CD14-positive monocyte (primary cell): ENCODE results near the gene LRRTM1. TPM values are rescaled to one million over a fixed set of nuclear protein-coding genes. Genes with fewer than 3 reads are reported as not detected.

Experiments used
- DNase-seq, 3 donors: peaks; one replicate each; pipeline ENCODE4 v3.0.0-alpha.2; 2011 to 2022
- H2AFZ ChIP-seq: 2 replicates; pipeline ENCODE4 v1.6.0; 2012; ENCODE audit warnings: mild to moderate bottlenecking, low read depth, low read length, inconsistent platforms; ENCODE audit not compliant: insufficient read depth, poor library complexity, severe bottlenecking
- H3K27ac ChIP-seq, 2 donors: 1 replicate in 1 of 2; 2 replicates in 1 of 2; pipeline ENCODE4 v1.5.1; 2012 to 2013; ENCODE audit warnings: low read length in 2 of 2, control low read depth in 1 of 2, inconsistent platforms in 1 of 2, low read depth in 1 of 2, mild to moderate bottlenecking in 1 of 2
- H3K27me3 ChIP-seq, 2 donors: one replicate each; pipeline versions ENCODE4 v1.6.0 to v1.6.1; 2011 to 2013; ENCODE audit warnings: low read length in 2 of 2; ENCODE audit not compliant: control insufficient read depth in 2 of 2, insufficient read depth in 2 of 2
- H3K36me3 ChIP-seq, 2 donors: replicated peaks in 1 of 2; 1 replicate in 1 of 2; 2 replicates in 1 of 2; pipeline versions ENCODE4 v1.5.1 to v1.6.1; 2012 to 2013; ENCODE audit warnings: low read length in 2 of 2, control low read depth in 1 of 2, inconsistent platforms in 1 of 2, mild to moderate bottlenecking in 1 of 2; ENCODE audit not compliant: insufficient read depth in 2 of 2, control insufficient read depth in 1 of 2
- H3K4me1 ChIP-seq, 2 donors: 1 replicate in 1 of 2; 2 replicates in 1 of 2; pipeline versions ENCODE4 v1.5.1 to v1.6.1; 2012 to 2013; ENCODE audit warnings: low read length in 2 of 2, control low read depth in 1 of 2, inconsistent platforms in 1 of 2, mild to moderate bottlenecking in 1 of 2, moderate library complexity in 1 of 2; ENCODE audit not compliant: insufficient read depth in 2 of 2, control insufficient read depth in 1 of 2
- H3K4me2 ChIP-seq: replicated peaks from 2 replicates; pipeline ENCODE3; 2012; ENCODE audit warnings: low read length, moderate library complexity, mild to moderate bottlenecking; ENCODE audit not compliant: poor library complexity, severe bottlenecking; ENCODE audit errors: extremely low read depth
- H3K4me3 ChIP-seq, 3 experiments: fragments of 200-600 bp in 1 of 3; sonication (generic) in 1 of 3; replicated peaks in 1 of 3; 1 replicate in 2 of 3; 2 replicates in 1 of 3; pipeline ENCODE4 v1.5.1; 2011 to 2013; ENCODE audit warnings: low read length in 3 of 3, mild to moderate bottlenecking in 3 of 3, control low read depth in 2 of 3, low read depth in 2 of 3, inconsistent platforms in 1 of 3, moderate library complexity in 1 of 3
- H3K79me2 ChIP-seq: 2 replicates; pipeline ENCODE4 v1.6.0; 2012; ENCODE audit warnings: mild to moderate bottlenecking, control low read depth, inconsistent platforms, low read length, moderate library complexity; ENCODE audit not compliant: insufficient read depth
- H3K9ac ChIP-seq: 2 replicates; pipeline ENCODE4 v1.6.0; 2017; ENCODE audit warnings: low read length, mild to moderate bottlenecking; ENCODE audit not compliant: insufficient read depth, poor library complexity, severe bottlenecking
- H3K9me3 ChIP-seq, 2 donors: replicated peaks in 1 of 2; 1 replicate in 1 of 2; 2 replicates in 1 of 2; pipeline versions ENCODE4 v1.5.1 to v1.6.1; 2012 to 2013; ENCODE audit warnings: low read length in 2 of 2, control low read depth in 1 of 2; ENCODE audit not compliant: control insufficient read depth in 1 of 2, insufficient read depth in 1 of 2
- H4K20me1 ChIP-seq: 2 replicates; pipeline ENCODE4 v1.6.0; 2012; ENCODE audit warnings: mild to moderate bottlenecking, low read length, control low read depth, moderate library complexity; ENCODE audit not compliant: insufficient read depth
- H3K27ac Mint-ChIP-seq, 7 donors: one replicate each; pipeline ENCODE4 v1.8.0; 2020; ENCODE audit warnings: mild to moderate bottlenecking in 7 of 7, mixed read lengths in 7 of 7, moderate library complexity in 6 of 7, inconsistent platforms in 2 of 7
- H3K27me3 Mint-ChIP-seq, 3 donors: one replicate each; pipeline ENCODE4 v1.8.0; 2021 to 2022; ENCODE audit warnings: low read depth in 3 of 3, mild to moderate bottlenecking in 3 of 3, mixed read lengths in 3 of 3, moderate library complexity in 3 of 3, inconsistent platforms in 1 of 3
- H3K36me3 Mint-ChIP-seq, 2 donors: one replicate each; pipeline ENCODE4 v1.8.0; 2020; ENCODE audit warnings: mixed read lengths in 2 of 2, inconsistent platforms in 1 of 2, mild to moderate bottlenecking in 1 of 2
- H3K4me1 Mint-ChIP-seq: one replicate; pipeline ENCODE4 v1.8.0; 2020; ENCODE audit warnings: mild to moderate bottlenecking, mixed read lengths
- H3K4me3 Mint-ChIP-seq, 2 donors: one replicate each; pipeline ENCODE4 v1.8.0; 2020; ENCODE audit warnings: mild to moderate bottlenecking in 2 of 2, mixed read lengths in 2 of 2, moderate library complexity in 1 of 2
- H3K9me3 Mint-ChIP-seq, 7 donors: one replicate each; pipeline ENCODE4 v1.8.0; 2020 to 2022; ENCODE audit warnings: mixed read lengths in 7 of 7, mild to moderate bottlenecking in 6 of 7, moderate library complexity in 6 of 7, inconsistent platforms in 2 of 7
- WGBS: methylation state at CpG from one replicate; pipeline ENCODE4 v1.1.5; 2013; ENCODE audit warnings: missing lambda C conversion rate; ENCODE audit not compliant: insufficient coverage; 5-methylcytosine and 5-hydroxymethylcytosine counted together
- intact Hi-C, 2 donors: fragments of 100-400 bp; cut with micrococcal nuclease; formaldehyde crosslinking; loops; one replicate each; pipeline versions ENCODE4 v1.15.0 to v1.15.1; 2023
- polyA plus RNA-seq, 3 donors: library from polyadenylated mRNA; depleted of rRNA in 1 of 3; unstranded in 2 of 3; stranded (reverse) in 1 of 3; fragments of 300-500 nt in 2 of 3; fragments of >200 nt in 1 of 3; fragmentation: Illumina TruSeq in 2 of 3; gene quantifications; 1 replicate in 2 of 3; 2 replicates in 1 of 3; pipeline ENCODE4 v1.2.3, GENCODE V29; 2012 to 2021
- TF ChIP-seq, protein P1 (sequence below): fragments of 200-600 bp; IDR thresholded peaks from one replicate; pipeline ENCODE4 v1.8.0; 2022; ENCODE audit warnings: antibody characterized with exemption, mild to moderate bottlenecking

LRRTM1 gene
- polyA plus RNA-seq, 3 donors = not detected

DNA sequence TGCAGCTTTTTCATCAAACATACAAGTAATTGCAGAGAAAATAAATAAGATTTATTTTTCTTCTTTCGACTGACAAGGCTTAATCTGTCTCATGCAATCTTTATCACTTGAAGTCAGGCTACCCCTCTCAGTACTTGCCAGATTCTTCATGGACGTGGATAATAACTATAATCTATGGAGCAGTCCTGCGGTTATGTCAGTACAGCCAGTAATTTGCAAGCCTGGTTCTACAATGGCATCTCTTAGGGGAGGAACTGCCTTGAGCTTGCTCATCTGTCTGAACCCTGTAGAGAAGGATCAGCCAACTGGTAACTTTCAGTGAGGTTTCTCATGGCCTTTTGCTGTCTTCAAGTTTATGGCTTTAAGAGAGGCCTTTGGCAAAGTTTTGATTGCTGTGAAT lies 35.5 kb upstream of the LRRTM1 start:
- no peaks in the 10 kb centered on the region for H3K79me2 ChIP-seq
- whole genome bisulfite sequencing = 90% methylated on average over 2 of the region's 3 CpGs

DNA sequence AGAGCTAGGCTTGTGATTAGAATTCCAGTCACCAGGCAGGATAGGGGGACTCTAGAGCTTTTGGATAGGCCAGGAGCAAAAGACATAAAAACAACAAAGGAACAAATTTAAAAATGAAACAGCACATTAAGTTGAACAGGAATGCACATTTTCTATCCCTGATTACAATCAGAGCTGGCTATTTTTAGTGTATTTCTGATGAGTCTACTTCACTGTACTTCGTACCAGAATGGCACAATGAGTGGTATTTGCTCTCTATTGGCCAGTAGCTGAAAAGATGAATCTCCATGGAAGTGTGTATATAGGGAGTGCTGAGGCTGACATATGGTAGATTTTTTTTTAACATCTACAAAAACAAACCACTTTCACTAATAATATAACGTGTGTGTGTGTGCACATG lies 34.2 kb upstream of the LRRTM1 start:
- Histone ChIP-seq H3K27ac (no peak overlapping the region), H3K4me2 (no peak overlapping the region), H3K4me1 (no peaks in the 10 kb centered on the region), H3K79me2 (no peaks in the 10 kb centered on the region), H3K36me3 (no peaks in the 10 kb centered on the region), H3K27me3 (no peaks in the 10 kb centered on the region), H3K9me3 (peaks cover 0 to 4% of the 10 kb centered on the region in 2 donors), H3K4me3 (no peak overlapping the region), H4K20me1 (no peaks in the 10 kb centered on the region), H2AFZ (no peak overlapping the region), H3K9ac (no peak overlapping the region)
- peaks cover 0 to 15% (median 0%) of the 10 kb centered on the region in 7 donors for H3K9me3 Mint-ChIP-seq
- no CpG with 5 or more reads among the region's 2 CpGs for WGBS
- H3K27ac Mint-ChIP-seq = no peak overlapping the region
- H3K27me3 Mint-ChIP-seq = peaks cover 0 to 1% (median 0%) of the 10 kb centered on the region in 3 donors
- no peaks in the 10 kb centered on the region for H3K36me3 Mint-ChIP-seq
- no peaks in the 10 kb centered on the region for H3K4me1 Mint-ChIP-seq
- TF ChIP-seq, protein P1, sequence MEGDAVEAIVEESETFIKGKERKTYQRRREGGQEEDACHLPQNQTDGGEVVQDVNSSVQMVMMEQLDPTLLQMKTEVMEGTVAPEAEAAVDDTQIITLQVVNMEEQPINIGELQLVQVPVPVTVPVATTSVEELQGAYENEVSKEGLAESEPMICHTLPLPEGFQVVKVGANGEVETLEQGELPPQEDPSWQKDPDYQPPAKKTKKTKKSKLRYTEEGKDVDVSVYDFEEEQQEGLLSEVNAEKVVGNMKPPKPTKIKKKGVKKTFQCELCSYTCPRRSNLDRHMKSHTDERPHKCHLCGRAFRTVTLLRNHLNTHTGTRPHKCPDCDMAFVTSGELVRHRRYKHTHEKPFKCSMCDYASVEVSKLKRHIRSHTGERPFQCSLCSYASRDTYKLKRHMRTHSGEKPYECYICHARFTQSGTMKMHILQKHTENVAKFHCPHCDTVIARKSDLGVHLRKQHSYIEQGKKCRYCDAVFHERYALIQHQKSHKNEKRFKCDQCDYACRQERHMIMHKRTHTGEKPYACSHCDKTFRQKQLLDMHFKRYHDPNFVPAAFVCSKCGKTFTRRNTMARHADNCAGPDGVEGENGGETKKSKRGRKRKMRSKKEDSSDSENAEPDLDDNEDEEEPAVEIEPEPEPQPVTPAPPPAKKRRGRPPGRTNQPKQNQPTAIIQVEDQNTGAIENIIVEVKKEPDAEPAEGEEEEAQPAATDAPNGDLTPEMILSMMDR = no peak
- DNase-seq = no peak
- no peak overlapping the region for H3K4me3 Mint-ChIP-seq
- intact Hi-C loops = no loop called here

More for the DNA sequence above, 35.5 kb upstream of the LRRTM1 start:
- Histone ChIP-seq H3K27me3 (no peaks in the 10 kb centered on the region), H3K36me3 (no peaks in the 10 kb centered on the region), H3K4me3 (no peak overlapping the region), H3K27ac (no peak overlapping the region), H3K4me2 (no peak overlapping the region), H4K20me1 (no peaks in the 10 kb centered on the region), H3K4me1 (no peaks in the 10 kb centered on the region), H2AFZ (no peak overlapping the region), H3K9me3 (peaks cover 0 to 7% of the 10 kb centered on the region in 2 donors), H3K9ac (no peak overlapping the region)
- Mint-ChIP-seq H3K27me3 (peaks cover 0 to 2% (median 1%) of the 10 kb centered on the region in 3 donors), H3K4me1 (no peaks in the 10 kb centered on the region), H3K4me3 (no peak overlapping the region), H3K36me3 (no peaks in the 10 kb centered on the region), H3K27ac (no peak overlapping the region), H3K9me3 (peaks cover 0 to 16% (median 0%) of the 10 kb centered on the region in 7 donors)
- TF ChIP-seq, protein P1 = no peak
- no peak for DNase-seq
- intact Hi-C loops = no loop called here
